Measurements from ENCODE around the gene LIPC. TPM values are rescaled to one million over a fixed set of nuclear protein-coding genes. Genes with fewer than 3 reads are reported as not detected.

The LIPC gene
- total RNA-seq, 4 donors from 2014 or later, result 0.28 to 0.51 TPM; not detected in 2

DNA sequence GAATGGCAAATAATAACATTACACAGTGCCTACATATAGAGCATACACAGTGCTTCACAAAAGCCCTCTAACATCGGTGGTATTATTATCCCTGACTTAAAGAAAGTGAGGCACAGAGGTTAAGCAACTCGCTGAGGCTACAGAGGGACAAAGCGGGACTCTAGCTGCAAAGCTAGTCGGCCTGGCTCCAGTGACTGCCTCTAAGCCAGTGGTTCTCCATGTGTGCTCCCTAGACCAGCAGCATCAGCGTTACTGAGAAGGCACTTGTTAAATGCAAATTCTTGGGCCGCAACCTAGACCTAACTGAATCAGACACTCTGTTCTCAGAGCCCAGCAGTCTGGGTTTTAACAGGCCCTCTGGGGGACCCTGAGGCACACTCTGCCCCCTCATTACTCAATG is 33.1 kb upstream of the LIPC start:
- no peak for DNase-seq
- H3K36me3 ChIP-seq, result no peaks in the 10 kb centered on the region
- H3K4me1 ChIP-seq, result no peaks in the 10 kb centered on the region
- intact Hi-C loops (cut with DNase I; ENCODE audit: low total_unique reads), result no loop called here
- TF ChIP-seq, protein P1, sequence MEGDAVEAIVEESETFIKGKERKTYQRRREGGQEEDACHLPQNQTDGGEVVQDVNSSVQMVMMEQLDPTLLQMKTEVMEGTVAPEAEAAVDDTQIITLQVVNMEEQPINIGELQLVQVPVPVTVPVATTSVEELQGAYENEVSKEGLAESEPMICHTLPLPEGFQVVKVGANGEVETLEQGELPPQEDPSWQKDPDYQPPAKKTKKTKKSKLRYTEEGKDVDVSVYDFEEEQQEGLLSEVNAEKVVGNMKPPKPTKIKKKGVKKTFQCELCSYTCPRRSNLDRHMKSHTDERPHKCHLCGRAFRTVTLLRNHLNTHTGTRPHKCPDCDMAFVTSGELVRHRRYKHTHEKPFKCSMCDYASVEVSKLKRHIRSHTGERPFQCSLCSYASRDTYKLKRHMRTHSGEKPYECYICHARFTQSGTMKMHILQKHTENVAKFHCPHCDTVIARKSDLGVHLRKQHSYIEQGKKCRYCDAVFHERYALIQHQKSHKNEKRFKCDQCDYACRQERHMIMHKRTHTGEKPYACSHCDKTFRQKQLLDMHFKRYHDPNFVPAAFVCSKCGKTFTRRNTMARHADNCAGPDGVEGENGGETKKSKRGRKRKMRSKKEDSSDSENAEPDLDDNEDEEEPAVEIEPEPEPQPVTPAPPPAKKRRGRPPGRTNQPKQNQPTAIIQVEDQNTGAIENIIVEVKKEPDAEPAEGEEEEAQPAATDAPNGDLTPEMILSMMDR (IDR thresholded peaks at IDR 0.05), result no peak
- no peak for TF ChIP-seq POLR2A (IDR thresholded peaks at IDR 0.05)
- H3K27ac ChIP-seq, result no peak overlapping the region
- H3K9me3 ChIP-seq, result no peaks in the 10 kb centered on the region
- H3K4me3 ChIP-seq, result no peak overlapping the region
- H3K27me3 ChIP-seq, result no peaks in the 10 kb centered on the region

DNA sequence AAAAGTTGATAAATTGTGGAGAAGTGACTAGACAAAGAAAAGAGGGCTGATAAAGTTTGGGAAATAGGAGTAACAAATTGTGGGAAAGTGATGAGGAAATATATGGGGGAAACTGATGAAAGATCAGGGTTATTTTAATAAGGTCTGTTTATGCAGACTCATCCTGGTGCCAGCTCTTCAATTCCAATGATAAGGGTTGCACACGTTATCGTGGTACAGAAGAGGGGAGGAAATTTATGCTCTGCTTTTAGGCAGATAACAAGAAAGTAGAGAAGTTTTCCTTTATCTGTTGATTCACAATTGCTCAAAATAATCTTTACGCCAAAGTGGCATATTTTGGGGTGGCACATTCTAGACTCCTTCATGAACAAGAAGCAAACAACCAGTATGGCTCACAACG is 32.1 kb upstream of the LIPC start:
- TF ChIP-seq, protein P1 (IDR thresholded peaks at IDR 0.05), result no peak
- no peak for TF ChIP-seq POLR2A (IDR thresholded peaks at IDR 0.05)
- no peaks in the 10 kb centered on the region for H3K36me3 ChIP-seq
- no peaks in the 10 kb centered on the region for H3K27me3 ChIP-seq
- H3K9me3 ChIP-seq, result no peaks in the 10 kb centered on the region
- intact Hi-C loops (cut with DNase I; ENCODE audit: low total_unique reads), result no loop called here
- no peak for DNase-seq
- no peaks in the 10 kb centered on the region for H3K4me1 ChIP-seq
- no peak overlapping the region for H3K27ac ChIP-seq
- H3K4me3 ChIP-seq, result no peak overlapping the region

DNA sequence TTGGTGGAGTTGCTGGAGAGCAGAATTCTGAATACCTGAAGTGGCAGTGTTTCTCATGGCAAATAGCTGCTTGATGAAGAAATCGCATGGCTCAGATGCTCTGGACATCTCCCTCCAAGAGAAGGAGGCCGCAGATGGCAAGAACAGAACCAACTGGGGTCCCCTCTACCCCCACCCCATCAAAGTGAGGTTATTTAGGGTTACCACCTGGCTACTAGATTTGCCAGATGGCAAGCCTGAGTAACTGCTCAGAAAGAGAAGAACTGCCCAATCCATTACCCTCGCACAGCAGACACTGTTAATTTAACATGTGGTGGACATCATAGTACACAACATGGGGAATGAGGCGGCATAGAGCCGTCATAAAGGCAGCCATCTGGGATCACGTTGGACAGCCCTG is 30.5 kb upstream of the LIPC start:
- DNase-seq, result no peak
- no peak overlapping the region for H3K4me3 ChIP-seq
- no peak for TF ChIP-seq POLR2A (IDR thresholded peaks at IDR 0.05)
- TF ChIP-seq, protein P1 (IDR thresholded peaks at IDR 0.05), result no peak
- intact Hi-C loops (cut with DNase I; ENCODE audit: low total_unique reads), result no loop called here
- no peaks in the 10 kb centered on the region for H3K36me3 ChIP-seq
- H3K27ac ChIP-seq, result no peak overlapping the region
- H3K4me1 ChIP-seq, result no peaks in the 10 kb centered on the region
- no peaks in the 10 kb centered on the region for H3K9me3 ChIP-seq
- H3K27me3 ChIP-seq, result no peaks in the 10 kb centered on the region

DNA sequence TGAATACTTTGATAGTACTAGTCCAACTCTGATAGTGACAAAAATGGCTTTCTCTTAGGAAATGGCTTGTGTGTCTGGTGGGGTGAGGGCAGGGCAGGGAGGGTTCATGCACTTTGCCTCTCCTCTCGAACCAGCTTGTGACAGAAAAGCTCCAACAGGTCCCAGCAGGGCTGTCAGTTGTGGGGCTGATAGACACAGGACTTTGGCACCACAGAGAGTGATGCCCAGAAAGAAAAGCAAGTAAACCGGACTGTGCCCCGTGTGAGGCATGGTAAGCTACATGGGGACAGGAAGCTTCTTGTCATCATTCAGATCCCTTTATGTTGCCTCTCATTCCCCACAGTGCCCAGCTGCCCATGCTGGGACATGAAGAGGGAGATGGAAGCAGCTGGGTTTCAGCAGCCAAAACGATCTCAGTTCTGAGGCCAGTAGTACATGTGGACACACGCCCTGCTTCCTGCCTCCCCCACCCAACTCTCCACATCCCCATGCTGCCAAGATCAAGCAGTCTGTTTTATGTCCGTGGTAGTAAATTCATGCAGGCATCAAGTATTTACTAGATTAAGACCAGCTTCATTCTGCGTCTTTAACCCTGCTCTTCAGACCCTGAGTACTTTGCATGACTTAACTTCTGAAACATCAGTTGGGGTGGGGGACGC is 29.7 kb upstream of the LIPC start:
- Histone ChIP-seq H3K4me3 (no peak overlapping the region), H3K36me3 (no peaks in the 10 kb centered on the region), H3K27me3 (no peaks in the 10 kb centered on the region), H3K27ac (no peak overlapping the region), H3K9me3 (no peaks in the 10 kb centered on the region), H3K4me1 (no peaks in the 10 kb centered on the region)
- no peak for TF ChIP-seq POLR2A (IDR thresholded peaks at IDR 0.05)
- TF ChIP-seq, protein P1 (IDR thresholded peaks at IDR 0.05), result no peak
- DNase-seq, result peak; percentile 22 to 25
- intact Hi-C loops (cut with DNase I; ENCODE audit: low total_unique reads), result no loop called here

DNA sequence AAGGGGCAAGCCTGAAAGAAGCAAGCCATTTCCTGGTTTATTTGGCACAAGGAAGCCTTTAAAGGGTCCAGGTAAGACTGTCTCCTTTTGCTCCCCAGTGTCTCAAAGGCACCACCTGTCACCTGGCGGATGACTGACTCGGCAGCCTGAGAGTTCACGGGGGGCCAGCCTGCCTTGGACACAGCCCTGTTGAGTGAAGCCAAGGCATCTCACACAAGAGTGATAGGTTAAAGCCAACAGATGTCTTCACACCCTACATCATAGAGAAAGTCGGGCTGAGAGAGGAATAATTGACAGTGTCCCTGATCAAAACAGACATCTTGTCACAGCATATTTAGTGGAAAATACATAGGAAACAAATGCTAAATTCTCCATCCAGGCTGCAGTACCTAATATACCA is 28.2 kb upstream of the LIPC start:
- Histone ChIP-seq H3K9me3 (no peaks in the 10 kb centered on the region), H3K4me3 (no peak overlapping the region), H3K4me1 (no peaks in the 10 kb centered on the region), H3K36me3 (no peaks in the 10 kb centered on the region), H3K27me3 (no peaks in the 10 kb centered on the region), H3K27ac (no peak overlapping the region)
- intact Hi-C loops (cut with DNase I; ENCODE audit: low total_unique reads), result no loop called here
- no peak for DNase-seq
- TF ChIP-seq, protein P1 (IDR thresholded peaks at IDR 0.05), result no peak
- no peak for TF ChIP-seq POLR2A (IDR thresholded peaks at IDR 0.05)
